SU-DHL-6 (cell line): ENCODE data around the gene CDCP2.

Experiments
- EZH2phosphoT487 ChIP-seq: fragments of 200-600 bp; sonication (generic), shearing (Covaris generic); conservative IDR thresholded peaks from 2 replicates; pipeline ENCODE4 v1.6.1; 2018; ENCODE audit warnings: mild to moderate bottlenecking, antibody characterized with exemption, low read length, moderate library complexity, mixed read lengths
- TF ChIP-seq, protein P1 (sequence below): fragments of 200-600 bp; sonication (generic); IDR thresholded peaks from one replicate; pipeline ENCODE4 v1.5.1; 2017; ENCODE audit warnings: antibody characterized with exemption, mild to moderate bottlenecking, low read length, moderate library complexity; ENCODE audit not compliant: insufficient read depth, poor library complexity, severe bottlenecking

- TF ChIP-seq, protein P1, sequence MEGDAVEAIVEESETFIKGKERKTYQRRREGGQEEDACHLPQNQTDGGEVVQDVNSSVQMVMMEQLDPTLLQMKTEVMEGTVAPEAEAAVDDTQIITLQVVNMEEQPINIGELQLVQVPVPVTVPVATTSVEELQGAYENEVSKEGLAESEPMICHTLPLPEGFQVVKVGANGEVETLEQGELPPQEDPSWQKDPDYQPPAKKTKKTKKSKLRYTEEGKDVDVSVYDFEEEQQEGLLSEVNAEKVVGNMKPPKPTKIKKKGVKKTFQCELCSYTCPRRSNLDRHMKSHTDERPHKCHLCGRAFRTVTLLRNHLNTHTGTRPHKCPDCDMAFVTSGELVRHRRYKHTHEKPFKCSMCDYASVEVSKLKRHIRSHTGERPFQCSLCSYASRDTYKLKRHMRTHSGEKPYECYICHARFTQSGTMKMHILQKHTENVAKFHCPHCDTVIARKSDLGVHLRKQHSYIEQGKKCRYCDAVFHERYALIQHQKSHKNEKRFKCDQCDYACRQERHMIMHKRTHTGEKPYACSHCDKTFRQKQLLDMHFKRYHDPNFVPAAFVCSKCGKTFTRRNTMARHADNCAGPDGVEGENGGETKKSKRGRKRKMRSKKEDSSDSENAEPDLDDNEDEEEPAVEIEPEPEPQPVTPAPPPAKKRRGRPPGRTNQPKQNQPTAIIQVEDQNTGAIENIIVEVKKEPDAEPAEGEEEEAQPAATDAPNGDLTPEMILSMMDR: no peak
- no peak for TF ChIP-seq EZH2phosphoT487
Measured at GRCh38 chr1:54160351-54160750, 7.6 kb upstream of the CDCP2 start.
